OCI-LY3 (cell line): ENCODE data around the gene HBP1.

Experiments used
- H2AFZ ChIP-seq: fragments of 200-600, 300-600 bp; shearing (Covaris generic); 2 replicates; pipeline ENCODE4 v1.6.0; 2014; ENCODE audit warnings: antibody characterized with exemption, low read depth, low read length
- H3K27ac ChIP-seq: fragments of 200-600, 300-600 bp; sonication (generic); 2 replicates; pipeline ENCODE4 v1.5.1; 2014; ENCODE audit warnings: mild to moderate bottlenecking, low read length, moderate library complexity, mixed read lengths
- H3K27me3 ChIP-seq: fragments of 200-600, 300-600 bp; sonication (generic); 2 replicates; pipeline ENCODE4 v1.6.1; 2014; ENCODE audit warnings: low read depth, low read length, mixed read lengths
- H3K36me3 ChIP-seq: fragments of 200-600, 300-600 bp; sonication (generic); replicated peaks from 2 replicates; pipeline ENCODE3; 2014; ENCODE audit warnings: low read depth, low read length, mixed read lengths
- H3K4me1 ChIP-seq: fragments of 300-600, 200-600 bp; sonication (generic); 2 replicates; pipeline ENCODE4 v1.6.1; 2014; ENCODE audit warnings: low read length, mixed read lengths
- H3K4me2 ChIP-seq: fragments of 200-600, 300-600 bp; sonication (generic); 2 replicates; pipeline ENCODE4 v1.6.1; 2014; ENCODE audit warnings: low read length, mixed read lengths
- H3K4me3 ChIP-seq: fragments of 300-600, 200-600 bp; sonication (generic); 2 replicates; pipeline ENCODE4 v1.5.1; 2014; ENCODE audit warnings: antibody characterized with exemption, mild to moderate bottlenecking, low read length, moderate library complexity
- H3K79me2 ChIP-seq: fragments of 300-600, 200-600 bp; shearing (Covaris generic); 2 replicates; pipeline ENCODE4 v1.6.1; 2014; ENCODE audit warnings: mild to moderate bottlenecking, low read length, mixed read lengths
- H3K9ac ChIP-seq: fragments of 300-600, 200-600 bp; shearing (Covaris generic); 2 replicates; pipeline ENCODE4 v1.6.0; 2014; ENCODE audit warnings: mild to moderate bottlenecking, low read length, moderate library complexity
- H3K9me3 ChIP-seq: fragments of 200-600, 300-600 bp; shearing (Covaris generic); 2 replicates; pipeline ENCODE4 v1.6.1; 2014; ENCODE audit warnings: low read length, mixed read lengths; ENCODE audit not compliant: insufficient read depth
- H4K20me1 ChIP-seq: fragments of 200-600, 300-600 bp; sonication (generic); 2 replicates; pipeline ENCODE4 v1.6.1; 2016; ENCODE audit warnings: low read length, mixed read lengths; ENCODE audit not compliant: insufficient read depth
- EZH2phosphoT487 ChIP-seq: fragments of 200-600 bp; shearing (Covaris generic); IDR thresholded peaks from 2 replicates; pipeline ENCODE4 v1.6.1; 2018; ENCODE audit warnings: antibody characterized with exemption, mixed run types, low read depth
- TF ChIP-seq, protein P1 (sequence below): fragments of 200-600, 300-600 bp; sonication (generic); IDR thresholded peaks from 2 replicates; pipeline ENCODE4 v1.5.1; 2014; ENCODE audit warnings: antibody characterized with exemption, low read length, low read depth

HBP1 gene

DNA sequence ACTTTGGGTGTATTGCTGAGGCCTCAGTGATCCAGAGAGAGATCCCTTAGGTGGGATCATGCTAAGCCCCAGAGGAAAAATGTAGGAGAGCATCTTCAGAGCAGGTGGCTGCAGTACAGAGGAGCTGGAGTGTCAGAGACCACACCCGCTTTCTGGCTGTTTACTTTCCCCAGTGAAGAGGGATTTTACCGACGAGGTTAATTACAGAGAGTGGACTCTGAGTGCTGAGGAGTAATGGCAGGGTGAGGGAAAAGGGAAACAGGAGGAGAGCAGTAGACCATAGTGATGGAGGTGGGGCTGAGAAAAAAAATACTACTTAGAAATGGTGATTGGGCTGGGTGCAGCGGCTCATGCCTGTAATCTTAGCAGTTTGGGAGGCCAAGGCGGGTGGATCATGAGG lies 43.3 kb upstream of the HBP1 start:
- TF ChIP-seq EZH2phosphoT487, result no peak
- TF ChIP-seq, protein P1, sequence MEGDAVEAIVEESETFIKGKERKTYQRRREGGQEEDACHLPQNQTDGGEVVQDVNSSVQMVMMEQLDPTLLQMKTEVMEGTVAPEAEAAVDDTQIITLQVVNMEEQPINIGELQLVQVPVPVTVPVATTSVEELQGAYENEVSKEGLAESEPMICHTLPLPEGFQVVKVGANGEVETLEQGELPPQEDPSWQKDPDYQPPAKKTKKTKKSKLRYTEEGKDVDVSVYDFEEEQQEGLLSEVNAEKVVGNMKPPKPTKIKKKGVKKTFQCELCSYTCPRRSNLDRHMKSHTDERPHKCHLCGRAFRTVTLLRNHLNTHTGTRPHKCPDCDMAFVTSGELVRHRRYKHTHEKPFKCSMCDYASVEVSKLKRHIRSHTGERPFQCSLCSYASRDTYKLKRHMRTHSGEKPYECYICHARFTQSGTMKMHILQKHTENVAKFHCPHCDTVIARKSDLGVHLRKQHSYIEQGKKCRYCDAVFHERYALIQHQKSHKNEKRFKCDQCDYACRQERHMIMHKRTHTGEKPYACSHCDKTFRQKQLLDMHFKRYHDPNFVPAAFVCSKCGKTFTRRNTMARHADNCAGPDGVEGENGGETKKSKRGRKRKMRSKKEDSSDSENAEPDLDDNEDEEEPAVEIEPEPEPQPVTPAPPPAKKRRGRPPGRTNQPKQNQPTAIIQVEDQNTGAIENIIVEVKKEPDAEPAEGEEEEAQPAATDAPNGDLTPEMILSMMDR, result no peak
- H3K27ac ChIP-seq, result peak overlapping the region; percentile 81
- peaks cover 3% of the 10 kb centered on the region for H3K36me3 ChIP-seq
- no peaks in the 10 kb centered on the region for H4K20me1 ChIP-seq
- peak overlapping the region; percentile 51 for H3K4me3 ChIP-seq
- H3K4me2 ChIP-seq, result peak overlapping the region; percentile 67
- H3K4me1 ChIP-seq, result peaks cover 39% of the 10 kb centered on the region
- H3K27me3 ChIP-seq, result no peaks in the 10 kb centered on the region
- no peaks in the 10 kb centered on the region for H3K9me3 ChIP-seq
- peak overlapping the region; percentile 41; the same call in 1 of the 2 replicates for H3K9ac ChIP-seq
- H2AFZ ChIP-seq, result no peak overlapping the region
- peaks cover 10% of the 10 kb centered on the region for H3K79me2 ChIP-seq

GRCh38 chr7:107128217-107128616 lies 40.6 kb upstream of the HBP1 start:
- Histone ChIP-seq H3K27ac (no peak overlapping the region), H3K27me3 (no peaks in the 10 kb centered on the region), H3K4me2 (no peak overlapping the region), H3K36me3 (peaks cover 3% of the 10 kb centered on the region), H3K9me3 (no peaks in the 10 kb centered on the region), H2AFZ (no peak overlapping the region), H4K20me1 (no peaks in the 10 kb centered on the region), H3K4me3 (no peak overlapping the region), H3K79me2 (peaks cover 10% of the 10 kb centered on the region), H3K4me1 (peaks cover 30% of the 10 kb centered on the region), H3K9ac (no peak overlapping the region)
- no peak for TF ChIP-seq EZH2phosphoT487

DNA sequence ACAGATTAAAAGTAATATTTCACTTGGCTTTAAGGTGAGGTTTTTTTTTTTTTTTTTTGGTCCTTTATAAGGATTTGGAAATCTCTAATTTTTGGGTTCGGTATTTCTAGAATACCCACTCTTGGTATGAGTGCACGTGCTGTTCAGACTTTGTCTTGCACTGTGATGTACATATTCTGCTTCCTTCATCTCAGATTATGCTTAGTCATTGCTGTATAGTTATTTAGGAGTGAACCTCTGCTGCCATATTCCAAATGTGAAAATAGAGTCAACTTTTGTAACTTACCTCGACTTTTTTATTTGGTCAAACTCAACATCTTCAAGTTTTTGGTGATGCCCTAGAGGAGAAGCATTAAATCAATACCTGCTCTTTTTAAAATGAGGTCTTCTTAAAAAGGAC lies 40.1 kb upstream of the HBP1 start:
- Histone ChIP-seq H3K36me3 (peaks cover 3% of the 10 kb centered on the region), H3K27ac (no peak overlapping the region), H3K4me2 (no peak overlapping the region), H3K4me3 (no peak overlapping the region), H3K9ac (no peak overlapping the region), H4K20me1 (no peaks in the 10 kb centered on the region), H3K9me3 (no peaks in the 10 kb centered on the region), H3K4me1 (peaks cover 30% of the 10 kb centered on the region), H3K79me2 (peaks cover 10% of the 10 kb centered on the region), H2AFZ (no peak overlapping the region), H3K27me3 (no peaks in the 10 kb centered on the region)
- TF ChIP-seq EZH2phosphoT487, result no peak
- TF ChIP-seq, protein P1, result no peak

DNA sequence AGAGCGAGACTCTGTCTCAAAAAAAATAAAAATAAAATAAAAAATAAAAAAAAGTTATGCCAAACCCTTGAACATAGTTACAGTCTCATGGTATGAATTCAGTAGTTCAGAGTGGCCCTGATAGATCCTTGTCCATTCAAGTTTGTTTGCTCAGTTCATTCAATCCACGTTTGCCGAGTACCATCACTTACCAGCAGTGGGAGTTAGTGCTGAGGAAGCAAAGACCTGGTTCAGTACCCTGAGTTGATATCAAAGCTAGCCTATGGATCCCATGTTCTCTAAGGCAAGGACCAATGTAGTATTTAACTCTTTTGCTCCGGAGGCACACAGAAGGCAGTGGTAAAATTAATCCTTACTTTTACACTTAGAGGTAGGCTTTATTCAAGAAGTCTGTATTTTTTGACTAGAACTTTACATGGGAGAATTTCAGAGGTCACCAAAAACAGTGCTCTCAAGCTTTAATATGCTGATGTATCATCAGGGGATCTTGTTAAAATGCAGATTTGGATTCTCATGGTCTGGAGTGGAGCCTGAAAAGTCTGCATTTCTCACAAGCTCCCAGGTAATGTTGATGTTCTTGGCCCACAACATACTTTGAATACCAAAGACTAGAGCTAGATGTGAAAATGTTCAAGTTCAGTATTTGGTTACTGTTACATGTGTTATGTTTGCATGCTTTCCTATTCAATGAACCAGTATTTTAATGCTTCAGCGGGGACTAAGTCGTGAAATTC lies 38.1 kb upstream of the HBP1 start:
- no peak overlapping the region for H3K4me3 ChIP-seq
- no peak overlapping the region for H3K9ac ChIP-seq
- no peak overlapping the region for H3K4me2 ChIP-seq
- H3K9me3 ChIP-seq, result no peaks in the 10 kb centered on the region
- H3K27me3 ChIP-seq, result no peaks in the 10 kb centered on the region
- H3K36me3 ChIP-seq, result peaks cover 3% of the 10 kb centered on the region
- H3K79me2 ChIP-seq, result peaks cover 10% of the 10 kb centered on the region
- no peak overlapping the region for H3K27ac ChIP-seq
- no peak overlapping the region for H2AFZ ChIP-seq
- no peaks in the 10 kb centered on the region for H4K20me1 ChIP-seq
- TF ChIP-seq, protein P1, result 0 out of 2 replicates have a peak, but pooled peaks have one; percentile 17
- no peak for TF ChIP-seq EZH2phosphoT487
- H3K4me1 ChIP-seq, result peaks cover 19% of the 10 kb centered on the region
